Heart left ventricle (tissue), 16 donors: Measurements from ENCODE around the gene MICA. TPM values are rescaled to one million over a fixed set of nuclear protein-coding genes. Genes with fewer than 3 reads are reported as not detected.

Experiments used
- ATAC-seq, 4 donors: fragments of 200-7000 bp; cut with Tn5 transposase; one replicate each; pipeline ENCODE4 v1.9.1; 2020 to 2022; ENCODE audit warnings: moderate library complexity in 4 of 4, mild to moderate bottlenecking in 3 of 4, moderate number of reproducible peaks in 1 of 4
- DNase-seq, 5 donors: peaks; one replicate each; pipeline ENCODE4 v3.0.0-alpha.2; 2020
- H3K27ac ChIP-seq, 12 donors: fragments of 200-600 bp; sonication (generic) in 4 of 12; one replicate each; pipeline versions ENCODE4 v1.5.0 to v1.8.0; 2016 to 2022; ENCODE audit warnings: mild to moderate bottlenecking in 2 of 12
- H3K27me3 ChIP-seq, 9 donors: fragments of 200-600 bp; sonication (generic) in 2 of 9; one replicate each; pipeline versions ENCODE4 v1.5.1 to v1.8.0; 2016 to 2022; ENCODE audit warnings: mild to moderate bottlenecking in 3 of 9
- H3K36me3 ChIP-seq, 9 donors: fragments of 200-600 bp; sonication (generic) in 2 of 9; one replicate each; pipeline versions ENCODE4 v1.5.0 to v1.8.0; 2018 to 2022; ENCODE audit warnings: mild to moderate bottlenecking in 2 of 9
- H3K4me1 ChIP-seq, 12 donors: fragments of 200-600 bp; sonication (generic) in 4 of 12; one replicate each; pipeline versions ENCODE4 v1.5.0 to v1.8.0; 2016 to 2022; ENCODE audit warnings: mild to moderate bottlenecking in 3 of 12
- H3K4me3 ChIP-seq, 12 donors: fragments of 200-600 bp; sonication (generic) in 4 of 12; one replicate each; pipeline versions ENCODE4 v1.5.0 to v1.8.0; 2017 to 2022; ENCODE audit warnings: mild to moderate bottlenecking in 9 of 12, moderate library complexity in 4 of 12
- H3K9me3 ChIP-seq, 12 donors: fragments of 200-600 bp; sonication (generic) in 4 of 12; one replicate each; pipeline versions ENCODE4 v1.5.0 to v1.8.0; 2016 to 2022; ENCODE audit warnings: mild to moderate bottlenecking in 1 of 12
- CTCF ChIP-seq, 12 donors: fragments of 200-600 bp; sonication (generic) in 4 of 12; IDR thresholded peaks; one replicate each; pipeline versions ENCODE4 v1.5.0 to v1.8.0; 2018 to 2022; ENCODE audit warnings: antibody characterized with exemption in 12 of 12, mild to moderate bottlenecking in 5 of 12
- POLR2A ChIP-seq, 2 donors: fragments of 450-650 bp; IDR thresholded peaks; one replicate each; pipeline ENCODE4 v1.6.1; 2017; ENCODE audit warnings: antibody characterized with exemption in 2 of 2, mild to moderate bottlenecking in 2 of 2, moderate library complexity in 2 of 2
- WGBS, 4 donors: extraction: QIAGEN DNeasy Blood & Tissue Kit in 2 of 4; methylation state at CpG; one replicate each; pipeline versions ENCODE4 v1.1.5 to v1.1.7; 2013 to 2018; 5-methylcytosine and 5-hydroxymethylcytosine counted together
- intact Hi-C, 10 donors: fragments of 100-400 bp; cut with DNase I; formaldehyde crosslinking; loops; one replicate each; pipeline versions ENCODE4 v1.11.1 to v1.14.2; 2022
- polyA plus RNA-seq, 2 donors: library from polyadenylated mRNA; stranded (reverse); fragments of 200-250 nt; gene quantifications; one replicate each; pipeline ENCODE4 v1.2.3, GENCODE V29; 2013
- total RNA-seq, 9 donors: library from RNA; depleted of rRNA in 2 of 9; stranded (reverse); fragments of >200 nt in 2 of 9; fragmentation: NEBNext Ultra II Directional in 3 of 9; extraction: Animal tissue kit (Norgen Biotek cat#: 25700) in 3 of 9; gene quantifications; one replicate each; pipeline versions ENCODE4 v1.1.0 to v1.2.4, GENCODE V29; 2016 to 2023
- donor health status: ischemic (EF 13 %, LVEDD 7.1; RV severe dilation, severe dysfunction).
- donor health status: healthy with polysubstance abuse.
- donor health status: DM: no; HTN: yes; CAD: no.
- donor health status: DM: no; HTN: no; CAD: no.
- donor health status: ischemic (EF 25% LVEDD 6.9; RV normal size, moderate dysfunction).
- donor health status: ischemic (EF 25% LVEDD 5.7; RV mildly dilated, moderate dysfunction).
- donor health status: healthy.
- donor health status: DM: yes; HTN: yes; CAD: no.
- donor health status: ischemic (EF 35%, LVEDD 5.7; RV mildly dilated, moderate dysfunction).
- donor health status: nonischemic (EF 11% LVEDD 7.7; RV severe dilation, severe dysfunction).
- donor health status: DM: yes; HTN: yes; CAD: no.
- donor health status: PGD.
- donor health status: ischemic (EF 29% LVEDD 5.4; RV normal size, mild dysfunction).
- donor health status: nonischemic (EF 23%, LVEDD 6.1; RV moderate dilation, normal function).

MICA gene
- total and polyA plus RNA-seq, 11 donors: 8.5 to 48.4 (median 11.5) TPM

- intact Hi-C loops: no loop called here
- ATAC-seq: no peak
- no peaks in the 10 kb centered on the region for H3K27me3 ChIP-seq
- no peak for DNase-seq
- no peaks in the 10 kb centered on the region for H3K4me1 ChIP-seq
- WGBS, 4 donors: 89 to 94% (median 90%) methylated on average over 3 of the region's 3 CpGs
- H3K9me3 ChIP-seq: peaks cover 0 to 12% (median 0%) of the 10 kb centered on the region in 12 donors
- no peak overlapping the region for H3K27ac ChIP-seq
- TF ChIP-seq POLR2A (IDR thresholded peaks at IDR 0.05): no peak
- TF ChIP-seq CTCF (IDR thresholded peaks at IDR 0.05): no peak
- H3K4me3 ChIP-seq: no peak overlapping the region
- H3K36me3 ChIP-seq: peaks cover 0 to 42% (median 30%) of the 10 kb centered on the region in 9 donors
These were observed 14.9 kb downstream of the MICA start for GRCh38 chr6:31418251-31418650.

- no peak overlapping the region for H3K27ac ChIP-seq
- no peaks in the 10 kb centered on the region for H3K27me3 ChIP-seq
- H3K4me1 ChIP-seq: no peaks in the 10 kb centered on the region
- H3K4me3 ChIP-seq: no peak overlapping the region
- no peak for ATAC-seq
- intact Hi-C loops: no loop called here
- TF ChIP-seq POLR2A (IDR thresholded peaks at IDR 0.05): no peak
- no peak for TF ChIP-seq CTCF (IDR thresholded peaks at IDR 0.05)
- peaks cover 0 to 31% (median 20%) of the 10 kb centered on the region in 9 donors for H3K36me3 ChIP-seq
- peaks cover 0 to 12% (median 0%) of the 10 kb centered on the region in 12 donors for H3K9me3 ChIP-seq
- DNase-seq: no peak
- 34 to 52% (median 36%) methylated on average over 2 of the region's 2 CpGs for WGBS, 4 donors
These were observed 16.4 kb downstream of the MICA start for GRCh38 chr6:31419842-31420241.

GRCh38 chr6:31420546-31420945 is 17.2 kb downstream of the MICA start:
- DNase-seq (no peak), ATAC-seq (no peak)
- H3K27ac ChIP-seq: no peak overlapping the region
- H3K36me3 ChIP-seq: peaks cover 0 to 26% (median 13%) of the 10 kb centered on the region in 9 donors
- no peaks in the 10 kb centered on the region for H3K4me1 ChIP-seq
- peaks cover 0 to 12% (median 0%) of the 10 kb centered on the region in 12 donors for H3K9me3 ChIP-seq
- no peak overlapping the region for H3K4me3 ChIP-seq
- intact Hi-C loops: no loop called here
- TF ChIP-seq POLR2A (IDR thresholded peaks at IDR 0.05) (no peak), CTCF (IDR thresholded peaks at IDR 0.05) (no peak)
- no peaks in the 10 kb centered on the region for H3K27me3 ChIP-seq
- WGBS, 4 donors: 78 to 98% (median 93%) methylated on average over 2 of the region's 2 CpGs

GRCh38 chr6:31422587-31422986 is 19.2 kb downstream of the MICA start:
- TF ChIP-seq POLR2A (IDR thresholded peaks at IDR 0.05) (no peak), CTCF (IDR thresholded peaks at IDR 0.05) (no peak)
- no peak for DNase-seq
- intact Hi-C loops: no loop called here
- peaks cover 0 to 5% (median 0%) of the 10 kb centered on the region in 12 donors for H3K9me3 ChIP-seq
- 64 to 76% (median 72%) methylated on average over 3 of the region's 3 CpGs for WGBS, 4 donors
- no peak overlapping the region for H3K27ac ChIP-seq
- H3K36me3 ChIP-seq: peaks cover 0 to 6% (median 0%) of the 10 kb centered on the region in 9 donors
- no peaks in the 10 kb centered on the region for H3K4me1 ChIP-seq
- no peak for ATAC-seq
- H3K27me3 ChIP-seq: no peaks in the 10 kb centered on the region
- no peak overlapping the region for H3K4me3 ChIP-seq
